DOHH2 (cell line): ENCODE measurements around the gene WNK1.

Experiments
- H3F3A ChIP-seq: fragments of 200-600 bp; sonication (generic), shearing (Covaris generic); 2 replicates; pipeline ENCODE4 v1.6.0; 2016; ENCODE audit warnings: antibody characterized with exemption, mild to moderate bottlenecking; ENCODE audit not compliant: control insufficient read depth, insufficient read depth
- H3K27ac ChIP-seq: fragments of 200-600 bp; sonication (generic); 2 replicates; pipeline ENCODE4 v1.5.1; 2014; ENCODE audit warnings: low read depth, mild to moderate bottlenecking, low read length, moderate library complexity
- H3K27me3 ChIP-seq: fragments of 200-600 bp; sonication (generic); 2 replicates; pipeline ENCODE4 v1.6.1; 2014; ENCODE audit warnings: mild to moderate bottlenecking, low read length, mixed read lengths; ENCODE audit not compliant: control insufficient read depth
- H3K36me3 ChIP-seq: fragments of 200-600 bp; sonication (generic); 2 replicates; pipeline ENCODE4 v1.6.1; 2014; ENCODE audit warnings: mild to moderate bottlenecking, low read length, moderate library complexity, mixed read lengths; ENCODE audit not compliant: control insufficient read depth
- H3K4me1 ChIP-seq: fragments of 200-600 bp; sonication (generic); 2 replicates; pipeline ENCODE4 v1.6.1; 2014; ENCODE audit warnings: mild to moderate bottlenecking, low read length, mixed read lengths; ENCODE audit not compliant: control insufficient read depth
- H3K4me2 ChIP-seq: fragments of 200-600 bp; sonication (generic); 2 replicates; pipeline ENCODE4 v1.6.0; 2014; ENCODE audit warnings: mild to moderate bottlenecking, low read length, moderate library complexity
- H3K4me3 ChIP-seq: fragments of 200-600 bp; sonication (generic); 2 replicates; pipeline ENCODE4 v1.5.1; 2014; ENCODE audit warnings: mild to moderate bottlenecking, low read length, mixed read lengths
- H3K79me2 ChIP-seq: fragments of 200-600 bp; sonication (generic); 2 replicates; pipeline ENCODE4 v1.6.1; 2014; ENCODE audit warnings: mild to moderate bottlenecking, low read length, mixed read lengths; ENCODE audit not compliant: control insufficient read depth
- H3K9me2 ChIP-seq: fragments of 200-600 bp; sonication (generic); replicated peaks from 2 replicates; pipeline ENCODE4 v1.6.1; 2014; ENCODE audit warnings: mild to moderate bottlenecking, low read length, mixed read lengths; ENCODE audit not compliant: control insufficient read depth
- H3K9me3 ChIP-seq: fragments of 200-600 bp; sonication (generic); 2 replicates; pipeline ENCODE4 v1.6.1; 2014; ENCODE audit warnings: antibody characterized with exemption, low read length, mixed read lengths; ENCODE audit not compliant: control insufficient read depth, insufficient read depth
- H4K20me1 ChIP-seq: fragments of 200-600 bp; sonication (generic); 2 replicates; pipeline ENCODE4 v1.6.0; 2014; ENCODE audit warnings: low read depth, mild to moderate bottlenecking, antibody characterized with exemption, low read length, moderate library complexity; ENCODE audit not compliant: control insufficient read depth, insufficient read depth
- EZH2phosphoT487 ChIP-seq: fragments of 200-600 bp; sonication (generic); IDR thresholded peaks from 2 replicates; pipeline ENCODE4 v1.6.1; 2017; ENCODE audit warnings: borderline replicate concordance, mild to moderate bottlenecking, antibody characterized with exemption, low read length, moderate library complexity, mixed read lengths
- TF ChIP-seq, protein P1 (sequence below): fragments of 200-600 bp; sonication (generic); IDR thresholded peaks from one replicate; pipeline ENCODE4 v1.5.1; 2014; ENCODE audit warnings: antibody characterized with exemption, mild to moderate bottlenecking, low read depth, low read length; ENCODE audit not compliant: poor library complexity, severe bottlenecking

WNK1 gene

GRCh38 chr12:727321-727720 lies 25.1 kb upstream of the WNK1 start:
- H3K27ac ChIP-seq: no peak overlapping the region
- no peak overlapping the region for H3K4me2 ChIP-seq
- H3K9me2 ChIP-seq: no peaks in the 10 kb centered on the region
- H3K4me1 ChIP-seq: peaks cover 11% of the 10 kb centered on the region
- no peaks in the 10 kb centered on the region for H4K20me1 ChIP-seq
- no peaks in the 10 kb centered on the region for H3F3A ChIP-seq
- no peak overlapping the region for H3K4me3 ChIP-seq
- no peaks in the 10 kb centered on the region for H3K27me3 ChIP-seq
- no peaks in the 10 kb centered on the region for H3K36me3 ChIP-seq
- no peaks in the 10 kb centered on the region for H3K79me2 ChIP-seq
- TF ChIP-seq, protein P1, sequence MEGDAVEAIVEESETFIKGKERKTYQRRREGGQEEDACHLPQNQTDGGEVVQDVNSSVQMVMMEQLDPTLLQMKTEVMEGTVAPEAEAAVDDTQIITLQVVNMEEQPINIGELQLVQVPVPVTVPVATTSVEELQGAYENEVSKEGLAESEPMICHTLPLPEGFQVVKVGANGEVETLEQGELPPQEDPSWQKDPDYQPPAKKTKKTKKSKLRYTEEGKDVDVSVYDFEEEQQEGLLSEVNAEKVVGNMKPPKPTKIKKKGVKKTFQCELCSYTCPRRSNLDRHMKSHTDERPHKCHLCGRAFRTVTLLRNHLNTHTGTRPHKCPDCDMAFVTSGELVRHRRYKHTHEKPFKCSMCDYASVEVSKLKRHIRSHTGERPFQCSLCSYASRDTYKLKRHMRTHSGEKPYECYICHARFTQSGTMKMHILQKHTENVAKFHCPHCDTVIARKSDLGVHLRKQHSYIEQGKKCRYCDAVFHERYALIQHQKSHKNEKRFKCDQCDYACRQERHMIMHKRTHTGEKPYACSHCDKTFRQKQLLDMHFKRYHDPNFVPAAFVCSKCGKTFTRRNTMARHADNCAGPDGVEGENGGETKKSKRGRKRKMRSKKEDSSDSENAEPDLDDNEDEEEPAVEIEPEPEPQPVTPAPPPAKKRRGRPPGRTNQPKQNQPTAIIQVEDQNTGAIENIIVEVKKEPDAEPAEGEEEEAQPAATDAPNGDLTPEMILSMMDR: no peak
- H3K9me3 ChIP-seq: no peaks in the 10 kb centered on the region

DNA sequence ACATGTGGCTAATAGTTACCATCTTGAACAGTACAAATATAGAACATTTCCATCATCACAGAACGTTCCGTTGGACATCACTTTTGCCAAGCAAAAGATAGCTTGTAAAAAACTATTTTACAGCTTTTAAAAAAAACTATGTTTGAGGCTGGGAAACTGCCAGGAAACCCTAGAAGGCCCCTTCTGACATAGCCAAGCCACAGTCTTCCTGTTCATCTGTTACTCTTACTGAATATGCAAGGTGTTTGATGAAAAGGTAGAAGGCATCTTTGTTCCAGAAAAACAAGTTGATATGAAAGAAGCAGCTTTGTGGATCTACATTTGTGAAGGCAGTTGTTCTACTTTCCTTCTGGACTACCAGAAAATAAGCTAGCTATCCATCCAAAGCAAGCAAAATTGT lies 23.6 kb upstream of the WNK1 start:
- H3K27ac ChIP-seq: no peak overlapping the region
- H3F3A ChIP-seq: no peaks in the 10 kb centered on the region
- no peaks in the 10 kb centered on the region for H3K36me3 ChIP-seq
- TF ChIP-seq, protein P1: no peak
- TF ChIP-seq EZH2phosphoT487: no peak
- peaks cover 9% of the 10 kb centered on the region for H3K4me1 ChIP-seq
- no peak overlapping the region for H3K4me2 ChIP-seq
- no peaks in the 10 kb centered on the region for H4K20me1 ChIP-seq
- H3K9me2 ChIP-seq: no peaks in the 10 kb centered on the region
- no peaks in the 10 kb centered on the region for H3K27me3 ChIP-seq
- no peaks in the 10 kb centered on the region for H3K79me2 ChIP-seq
- no peak overlapping the region for H3K4me3 ChIP-seq
- no peaks in the 10 kb centered on the region for H3K9me3 ChIP-seq

DNA sequence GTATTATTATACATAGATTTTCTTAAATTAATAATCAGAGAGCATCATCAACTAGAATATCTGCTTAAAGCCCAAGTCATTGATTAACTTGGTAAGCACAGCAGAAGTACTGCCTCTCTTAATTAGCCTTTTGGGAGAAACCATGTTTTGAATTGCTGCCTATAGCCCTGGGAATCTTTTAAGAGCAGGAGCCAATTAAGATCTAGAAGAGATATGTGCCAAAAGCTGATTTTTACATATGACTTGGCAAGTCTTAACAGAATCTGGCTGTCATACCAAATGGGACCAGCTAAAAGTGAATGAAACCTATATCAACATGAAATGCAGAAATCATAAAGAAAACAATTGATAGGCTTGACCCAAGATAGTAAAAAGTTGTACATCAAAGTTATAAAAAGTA lies 23.2 kb upstream of the WNK1 start:
- H3K27me3 ChIP-seq: no peaks in the 10 kb centered on the region
- TF ChIP-seq EZH2phosphoT487: no peak
- H3K9me3 ChIP-seq: no peaks in the 10 kb centered on the region
- H3K79me2 ChIP-seq: no peaks in the 10 kb centered on the region
- H3K9me2 ChIP-seq: no peaks in the 10 kb centered on the region
- no peaks in the 10 kb centered on the region for H3K36me3 ChIP-seq
- no peak overlapping the region for H3K4me3 ChIP-seq
- H4K20me1 ChIP-seq: no peaks in the 10 kb centered on the region
- no peaks in the 10 kb centered on the region for H3F3A ChIP-seq
- no peak overlapping the region for H3K27ac ChIP-seq
- H3K4me1 ChIP-seq: peaks cover 5% of the 10 kb centered on the region
- H3K4me2 ChIP-seq: no peak overlapping the region

DNA sequence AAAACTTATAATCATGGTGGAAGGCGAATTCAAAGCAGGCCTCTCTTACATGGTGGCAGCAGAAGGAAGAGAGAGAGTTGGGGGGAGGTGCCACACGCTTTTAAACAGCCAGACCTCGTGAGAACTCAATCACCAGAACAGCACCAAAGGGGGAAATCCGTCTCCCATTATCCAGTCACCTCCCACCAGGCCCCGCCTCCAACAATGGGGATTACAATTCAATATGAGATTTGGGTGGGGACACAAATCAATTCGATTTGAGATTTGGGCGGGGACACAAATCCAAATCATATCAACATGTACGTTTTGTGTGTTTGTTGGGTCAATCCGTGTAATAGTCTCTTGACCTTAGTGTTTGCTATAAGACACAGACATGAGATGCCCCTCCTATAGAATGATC lies 21.8 kb upstream of the WNK1 start:
- no peaks in the 10 kb centered on the region for H3K79me2 ChIP-seq
- H3K9me3 ChIP-seq: no peaks in the 10 kb centered on the region
- H3K9me2 ChIP-seq: no peaks in the 10 kb centered on the region
- no peak overlapping the region for H3K4me2 ChIP-seq
- no peaks in the 10 kb centered on the region for H3F3A ChIP-seq
- no peaks in the 10 kb centered on the region for H3K36me3 ChIP-seq
- TF ChIP-seq, protein P1: no peak
- TF ChIP-seq EZH2phosphoT487: no peak
- H3K27ac ChIP-seq: no peak overlapping the region
- H3K4me1 ChIP-seq: 0 out of 2 replicates have a peak, but pooled peaks cover 3% of the 10 kb centered on the region
- H3K4me3 ChIP-seq: no peak overlapping the region
- no peaks in the 10 kb centered on the region for H3K27me3 ChIP-seq
- H4K20me1 ChIP-seq: no peaks in the 10 kb centered on the region
